DND-41 (cell line): ENCODE results near the gene STRADA.

Source experiments
- EZH2 ChIP-seq: IDR thresholded peaks from 3 replicates; pipeline ENCODE4 v1.6.1; 2012; ENCODE audit warnings: borderline replicate concordance, low read depth, mild to moderate bottlenecking, moderate library complexity, low read length, inconsistent platforms; ENCODE audit not compliant: severe bottlenecking
- TF ChIP-seq, protein P1 (sequence below): IDR thresholded peaks from 2 replicates; pipeline ENCODE4 v1.5.1; 2012; ENCODE audit warnings: borderline replicate concordance, low read length, moderate library complexity, mild to moderate bottlenecking; ENCODE audit not compliant: poor library complexity, severe bottlenecking; ENCODE audit errors: extremely low read depth

DNA sequence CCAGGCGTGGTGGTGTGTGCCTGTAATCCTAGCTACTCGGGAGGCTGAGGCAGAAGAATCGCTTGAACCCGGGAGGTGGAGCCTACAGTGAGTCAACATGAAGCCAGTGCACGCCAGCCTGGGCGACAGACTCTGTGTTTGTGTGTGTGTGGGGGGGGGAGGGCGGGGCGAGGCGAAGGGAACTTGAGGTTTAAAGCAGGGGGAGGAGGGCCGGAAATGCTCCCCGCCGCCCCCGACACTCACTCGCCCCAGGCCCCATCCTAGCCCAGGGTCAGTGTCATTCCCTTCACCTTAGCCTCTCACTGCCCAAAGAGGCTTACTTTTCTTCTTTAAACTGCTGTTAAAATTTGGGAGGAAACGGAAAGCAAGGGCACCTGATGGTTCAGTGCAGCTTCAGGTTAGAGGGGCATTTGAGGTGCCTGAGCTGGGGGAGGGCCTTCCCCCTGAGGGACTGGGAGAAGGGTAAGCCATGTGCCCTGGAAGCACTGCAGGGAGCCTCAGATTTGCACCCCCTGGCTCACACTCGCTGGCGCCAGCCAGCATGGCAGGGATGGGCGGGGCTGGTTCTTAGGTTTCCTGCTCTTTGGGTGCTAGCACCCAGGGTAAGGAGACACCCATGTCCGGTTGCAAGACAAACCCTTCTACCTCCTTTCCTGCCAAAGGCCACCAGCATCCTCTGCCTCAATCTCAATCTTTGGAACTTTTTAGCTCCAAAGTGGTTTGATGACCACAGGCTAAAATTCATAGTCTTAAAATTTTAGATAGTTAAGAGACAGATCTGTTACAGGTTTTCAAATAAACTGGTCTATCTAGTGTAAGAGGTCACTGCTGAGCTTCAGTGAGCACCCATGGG is 39.5 kb downstream of the STRADA start:
- TF ChIP-seq, protein P1, sequence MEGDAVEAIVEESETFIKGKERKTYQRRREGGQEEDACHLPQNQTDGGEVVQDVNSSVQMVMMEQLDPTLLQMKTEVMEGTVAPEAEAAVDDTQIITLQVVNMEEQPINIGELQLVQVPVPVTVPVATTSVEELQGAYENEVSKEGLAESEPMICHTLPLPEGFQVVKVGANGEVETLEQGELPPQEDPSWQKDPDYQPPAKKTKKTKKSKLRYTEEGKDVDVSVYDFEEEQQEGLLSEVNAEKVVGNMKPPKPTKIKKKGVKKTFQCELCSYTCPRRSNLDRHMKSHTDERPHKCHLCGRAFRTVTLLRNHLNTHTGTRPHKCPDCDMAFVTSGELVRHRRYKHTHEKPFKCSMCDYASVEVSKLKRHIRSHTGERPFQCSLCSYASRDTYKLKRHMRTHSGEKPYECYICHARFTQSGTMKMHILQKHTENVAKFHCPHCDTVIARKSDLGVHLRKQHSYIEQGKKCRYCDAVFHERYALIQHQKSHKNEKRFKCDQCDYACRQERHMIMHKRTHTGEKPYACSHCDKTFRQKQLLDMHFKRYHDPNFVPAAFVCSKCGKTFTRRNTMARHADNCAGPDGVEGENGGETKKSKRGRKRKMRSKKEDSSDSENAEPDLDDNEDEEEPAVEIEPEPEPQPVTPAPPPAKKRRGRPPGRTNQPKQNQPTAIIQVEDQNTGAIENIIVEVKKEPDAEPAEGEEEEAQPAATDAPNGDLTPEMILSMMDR = no peak
- no peak for TF ChIP-seq EZH2
